Measurements from ENCODE around the gene GPX6.

DNA sequence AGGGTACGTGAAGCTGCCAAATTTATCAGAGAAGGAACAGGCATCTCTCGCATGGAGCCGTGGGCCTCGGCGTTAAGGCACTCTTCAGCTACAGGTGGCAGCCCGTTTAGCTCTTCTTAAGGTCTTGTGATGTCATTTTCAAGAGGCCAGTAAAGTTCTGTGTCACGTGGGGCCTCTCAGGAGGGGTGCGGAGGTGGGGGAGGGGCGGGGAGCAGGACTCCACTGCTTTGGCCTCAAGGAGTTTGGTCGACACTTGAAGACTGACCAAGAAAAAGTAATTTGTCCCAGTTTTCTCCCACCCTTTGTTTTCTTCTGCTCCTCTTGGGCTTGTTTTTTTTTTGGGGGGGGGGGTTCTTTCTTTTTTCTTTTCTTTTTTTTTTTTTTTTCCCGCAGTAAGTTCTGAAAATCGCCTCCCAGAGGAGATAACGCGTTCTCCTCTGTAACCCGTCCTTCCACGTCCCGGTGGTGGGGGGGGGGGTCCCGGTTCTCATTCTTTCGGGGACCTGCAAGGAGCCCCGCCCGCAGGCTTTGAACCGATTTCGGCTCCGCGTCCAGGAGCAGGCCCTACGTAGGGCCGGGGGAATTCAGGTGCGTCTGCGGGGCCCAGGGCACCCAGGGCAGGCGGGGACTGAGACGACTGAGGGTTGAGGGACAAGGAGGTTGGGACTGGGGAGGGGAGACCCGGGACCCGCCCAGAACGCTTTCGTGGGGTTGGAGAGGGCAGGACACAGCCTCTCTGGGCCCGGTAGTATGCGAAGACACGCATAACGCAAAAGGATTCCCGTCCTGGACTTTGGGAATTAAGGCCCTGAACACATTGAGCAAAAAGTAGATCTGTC lies 26.0 kb downstream of the GPX6 start:
- TF ChIP-seq, protein P1, sequence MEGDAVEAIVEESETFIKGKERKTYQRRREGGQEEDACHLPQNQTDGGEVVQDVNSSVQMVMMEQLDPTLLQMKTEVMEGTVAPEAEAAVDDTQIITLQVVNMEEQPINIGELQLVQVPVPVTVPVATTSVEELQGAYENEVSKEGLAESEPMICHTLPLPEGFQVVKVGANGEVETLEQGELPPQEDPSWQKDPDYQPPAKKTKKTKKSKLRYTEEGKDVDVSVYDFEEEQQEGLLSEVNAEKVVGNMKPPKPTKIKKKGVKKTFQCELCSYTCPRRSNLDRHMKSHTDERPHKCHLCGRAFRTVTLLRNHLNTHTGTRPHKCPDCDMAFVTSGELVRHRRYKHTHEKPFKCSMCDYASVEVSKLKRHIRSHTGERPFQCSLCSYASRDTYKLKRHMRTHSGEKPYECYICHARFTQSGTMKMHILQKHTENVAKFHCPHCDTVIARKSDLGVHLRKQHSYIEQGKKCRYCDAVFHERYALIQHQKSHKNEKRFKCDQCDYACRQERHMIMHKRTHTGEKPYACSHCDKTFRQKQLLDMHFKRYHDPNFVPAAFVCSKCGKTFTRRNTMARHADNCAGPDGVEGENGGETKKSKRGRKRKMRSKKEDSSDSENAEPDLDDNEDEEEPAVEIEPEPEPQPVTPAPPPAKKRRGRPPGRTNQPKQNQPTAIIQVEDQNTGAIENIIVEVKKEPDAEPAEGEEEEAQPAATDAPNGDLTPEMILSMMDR (IDR thresholded peaks at IDR 0.05; ENCODE audit: insufficient read depth, low read length, poor library complexity, severe bottlenecking) = no peak
- TF ChIP-seq EZH2phosphoT487 (conservative IDR thresholded peaks at IDR 0.05; ENCODE audit: low read length) = no peak
